Large intestine (tissue), 3 donors: ENCODE measurements around the gene SCLY. TPM values are rescaled to one million over a fixed set of nuclear protein-coding genes. Genes with fewer than 3 reads are reported as not detected.
"Not testable (repeated sequence)": the region's sequence is repeated elsewhere in the genome, so short reads cannot be mapped to it uniquely, and the experiment has no call there.

ENCODE experiments used
- DNase-seq, 2 donors: peaks; one replicate each; pipeline versions ENCODE4 v3.0.0 to v3.0.0-alpha.2; 2013
- H3K27ac ChIP-seq: one replicate; pipeline ENCODE4 v1.5.1; 2013; ENCODE audit warnings: low read length
- H3K27me3 ChIP-seq: 2 replicates; pipeline ENCODE4 v1.6.1; 2013; ENCODE audit warnings: low read length; ENCODE audit not compliant: control insufficient read depth, insufficient read depth
- H3K36me3 ChIP-seq: 2 replicates; pipeline ENCODE4 v1.6.1; 2013; ENCODE audit warnings: low read length; ENCODE audit not compliant: control insufficient read depth, insufficient read depth
- H3K4me1 ChIP-seq: one replicate; pipeline ENCODE4 v1.6.1; 2013; ENCODE audit warnings: low read length; ENCODE audit not compliant: control insufficient read depth, insufficient read depth
- H3K4me3 ChIP-seq: one replicate; pipeline ENCODE4 v1.5.1; 2013; ENCODE audit warnings: low read length
- H3K9me3 ChIP-seq: one replicate; pipeline ENCODE4 v1.6.1; 2013; ENCODE audit warnings: mild to moderate bottlenecking, low read depth, low read length, moderate library complexity; ENCODE audit not compliant: control insufficient read depth
- WGBS: methylation state at CpG from one replicate; pipeline ENCODE4 v1.1.5; 2013; ENCODE audit warnings: low lambda C conversion rate; ENCODE audit not compliant: insufficient coverage; 5-methylcytosine and 5-hydroxymethylcytosine counted together
- polyA plus RNA-seq: library from polyadenylated mRNA; unstranded; fragments of 120-200 nt; gene quantifications from one replicate; pipeline ENCODE4 v1.2.1, GENCODE V29; 2013

Gene SCLY
- polyA plus RNA-seq, 1 donor = 21.5 TPM

DNA sequence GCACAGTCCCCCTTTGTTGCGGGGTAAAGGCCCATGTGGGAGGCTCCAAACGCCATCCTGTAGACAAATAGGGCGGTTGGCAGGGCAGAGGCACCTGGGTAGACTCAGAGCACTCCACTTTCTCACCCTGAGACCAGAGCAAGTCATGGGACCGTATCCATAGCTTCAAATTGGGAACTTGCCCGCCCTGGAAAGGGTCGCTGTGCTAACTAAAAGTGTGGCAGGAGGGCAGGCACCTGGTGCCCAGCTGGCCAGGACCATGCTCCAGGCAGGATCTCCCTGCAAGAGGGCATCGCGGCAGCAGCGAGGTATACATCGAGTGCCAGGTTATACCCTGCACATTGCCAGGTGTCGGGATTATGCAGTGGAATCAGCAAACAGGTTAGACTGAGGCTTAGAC lies 20.8 kb upstream of the SCLY start:
- no peak for DNase-seq
- H3K36me3 ChIP-seq = peaks cover 63% of the 10 kb centered on the region
- no peak overlapping the region for H3K27ac ChIP-seq
- WGBS = 100% methylated on average over 1 of the region's 11 CpGs
- H3K4me1 ChIP-seq = no peaks in the 10 kb centered on the region
- no peak overlapping the region for H3K4me3 ChIP-seq
- H3K9me3 ChIP-seq = no peaks in the 10 kb centered on the region
- no peaks in the 10 kb centered on the region for H3K27me3 ChIP-seq

DNA sequence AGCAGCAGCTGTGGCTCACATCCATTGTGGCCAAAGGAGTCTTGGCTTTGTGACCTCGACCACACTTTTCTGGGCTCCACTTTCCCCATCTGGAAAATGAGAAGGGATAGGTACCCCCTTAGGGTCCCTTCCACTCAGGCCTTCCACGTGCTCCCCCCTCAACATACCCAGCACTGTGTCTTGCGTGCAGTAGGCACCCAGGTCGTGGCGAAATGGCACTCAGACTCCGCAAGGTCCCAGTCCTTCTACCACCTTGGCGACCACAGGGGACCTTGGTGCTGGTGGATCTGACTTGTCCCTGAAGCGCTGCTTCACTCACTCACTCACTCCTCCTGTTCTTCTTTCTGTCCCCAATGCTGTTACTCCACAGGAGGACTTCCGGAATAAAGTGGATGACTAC lies 19.9 kb upstream of the SCLY start:
- no peaks in the 10 kb centered on the region for H3K9me3 ChIP-seq
- no peak overlapping the region for H3K4me3 ChIP-seq
- WGBS = 100% methylated on average over 1 of the region's 9 CpGs
- H3K36me3 ChIP-seq = peaks cover 59% of the 10 kb centered on the region
- H3K27me3 ChIP-seq = no peaks in the 10 kb centered on the region
- DNase-seq = no peak
- no peak overlapping the region for H3K27ac ChIP-seq
- no peaks in the 10 kb centered on the region for H3K4me1 ChIP-seq

DNA sequence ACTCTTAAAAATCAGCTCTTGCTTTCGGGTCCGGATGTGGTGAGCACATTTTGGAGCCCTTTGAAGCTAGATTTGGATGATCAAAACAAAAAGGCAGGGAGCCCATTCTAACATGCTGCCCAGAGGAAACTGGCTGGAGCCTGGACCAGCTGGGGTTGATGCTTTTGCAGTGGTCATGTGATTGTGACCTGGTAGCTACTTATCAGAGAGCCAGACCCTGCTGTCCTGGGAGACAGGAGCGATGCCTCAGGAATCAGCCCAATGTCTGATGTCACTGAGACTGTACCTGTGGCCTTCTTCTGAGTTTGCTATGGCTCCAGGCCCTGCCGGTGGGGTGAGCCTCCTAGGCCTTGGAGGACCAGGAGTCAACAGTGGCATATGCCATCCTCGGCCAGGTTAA lies 18.7 kb upstream of the SCLY start:
- Histone ChIP-seq H3K36me3 (peaks cover 56% of the 10 kb centered on the region), H3K4me1 (no peaks in the 10 kb centered on the region), H3K27ac (no peak overlapping the region), H3K27me3 (no peaks in the 10 kb centered on the region), H3K4me3 (no peak overlapping the region), H3K9me3 (no peaks in the 10 kb centered on the region)
- WGBS = no CpG with 5 or more reads among the region's 5 CpGs
- no peak for DNase-seq

DNA sequence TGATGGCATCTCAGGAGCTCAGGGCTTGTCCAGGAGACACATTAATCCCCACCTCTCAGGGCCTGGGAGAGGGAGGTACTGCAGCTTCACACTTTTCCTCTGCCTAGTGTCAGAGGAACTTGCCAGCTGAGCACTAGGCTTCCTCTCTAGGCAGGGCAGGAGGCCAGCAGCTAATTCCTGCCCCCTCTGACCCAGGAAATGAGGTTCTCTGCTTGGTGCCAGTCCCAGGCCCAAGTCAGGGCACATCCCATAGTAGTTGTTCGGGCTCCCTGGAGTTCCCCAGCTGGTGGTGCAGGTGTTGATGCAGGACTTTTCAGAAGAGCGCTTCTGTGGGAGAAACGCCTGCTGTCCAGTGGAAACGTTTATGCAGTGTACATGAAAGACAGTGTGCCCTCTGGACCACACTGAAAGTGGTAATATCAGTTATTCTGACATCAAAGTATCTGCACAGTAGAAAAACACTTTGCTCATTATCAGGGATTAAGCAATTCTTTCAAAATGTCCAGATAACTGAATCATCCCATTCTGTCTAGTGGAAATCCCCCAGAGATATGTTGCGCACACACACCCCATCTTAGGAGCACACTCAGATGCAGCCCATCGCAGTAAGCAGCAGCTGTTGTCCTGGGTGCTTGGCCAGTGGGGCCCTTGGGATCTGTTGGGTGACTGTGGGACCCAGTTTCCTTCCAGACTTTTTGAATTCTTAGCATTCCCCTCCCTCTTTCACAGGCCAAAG lies 17.8 kb upstream of the SCLY start:
- Histone ChIP-seq H3K27me3 (no peaks in the 10 kb centered on the region), H3K27ac (no peak overlapping the region), H3K4me1 (no peaks in the 10 kb centered on the region), H3K4me3 (no peak overlapping the region), H3K36me3 (peaks cover 48% of the 10 kb centered on the region), H3K9me3 (peaks cover under 1% of the 10 kb centered on the region)
- no CpG with 5 or more reads among the region's 6 CpGs for WGBS
- no peak for DNase-seq

- no peak overlapping the region for H3K27ac ChIP-seq
- no peaks in the 10 kb centered on the region for H3K4me1 ChIP-seq
- WGBS = no CpG with 5 or more reads among the region's 6 CpGs
- peaks cover 5% of the 10 kb centered on the region for H3K9me3 ChIP-seq
- DNase-seq = no peak
- no peak overlapping the region for H3K4me3 ChIP-seq
- no peaks in the 10 kb centered on the region for H3K27me3 ChIP-seq
- peaks cover 41% of the 10 kb centered on the region for H3K36me3 ChIP-seq
Observed at GRCh38 chr2:238043851-238044250, 16.9 kb upstream of the SCLY start.

DNA sequence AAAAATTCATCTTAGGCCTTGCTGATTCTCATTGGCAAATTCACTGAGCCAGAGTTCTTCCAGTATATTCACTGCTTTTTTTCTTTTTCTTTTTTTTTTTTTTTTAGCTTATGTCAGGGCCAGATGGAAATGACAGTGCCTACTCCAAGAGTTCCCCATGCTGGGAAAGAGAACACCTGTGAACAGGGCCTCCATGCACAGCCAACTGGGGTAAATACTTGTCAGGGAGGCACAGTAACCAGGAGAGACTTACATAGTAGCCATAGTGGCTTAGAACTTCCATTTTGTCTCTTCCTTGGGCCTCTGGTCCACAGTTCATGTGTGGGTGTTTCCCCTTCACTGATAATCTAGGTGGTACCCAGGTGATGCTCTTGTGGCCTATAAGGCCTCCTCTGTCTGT lies 15.2 kb upstream of the SCLY start:
- Histone ChIP-seq H3K36me3 (peaks cover 26% of the 10 kb centered on the region), H3K27ac (no peak overlapping the region)
- DNase-seq = no peak

DNA sequence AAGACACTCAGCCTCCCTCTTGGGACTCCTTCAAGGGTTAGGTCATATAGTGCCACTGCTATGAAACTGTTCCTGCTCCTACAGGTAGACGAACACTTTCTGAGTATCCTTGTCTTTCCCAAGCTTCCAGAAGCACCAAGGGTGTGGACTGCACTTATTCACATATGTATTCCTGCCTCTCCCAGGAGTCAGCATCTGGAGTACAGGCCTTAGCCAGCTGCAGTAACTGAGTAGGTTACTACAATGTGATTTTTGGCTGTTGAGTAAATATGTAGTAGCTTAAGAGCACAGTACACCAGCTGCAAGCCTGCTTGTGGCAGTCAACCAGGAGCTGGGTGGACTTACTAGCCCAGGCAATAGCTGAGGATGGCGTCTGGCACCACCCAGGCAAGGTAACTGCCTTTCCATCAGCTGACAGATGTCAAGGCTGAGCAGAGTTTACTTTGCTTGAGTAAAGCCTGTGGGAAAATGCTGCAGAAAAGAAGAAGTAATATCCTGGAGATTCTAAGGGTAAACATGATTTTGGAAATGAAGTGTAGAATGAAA lies 14.0 kb upstream of the SCLY start:
- DNase-seq = peak in 1 of 2 donors; percentile 29
- Histone ChIP-seq H3K4me1 (no peaks in the 10 kb centered on the region), H3K36me3 (peaks cover 18% of the 10 kb centered on the region), H3K9me3 (peaks cover 5% of the 10 kb centered on the region), H3K27ac (no peak overlapping the region), H3K27me3 (no peaks in the 10 kb centered on the region), H3K4me3 (no peak overlapping the region)
- WGBS = no CpG with 5 or more reads among the region's 2 CpGs

More for the DNA sequence above, 15.2 kb upstream of the SCLY start:
- no peaks in the 10 kb centered on the region for H3K27me3 ChIP-seq
- no peak overlapping the region for H3K4me3 ChIP-seq
- H3K9me3 ChIP-seq = peaks cover 5% of the 10 kb centered on the region
- H3K4me1 ChIP-seq = no peaks in the 10 kb centered on the region

DNA sequence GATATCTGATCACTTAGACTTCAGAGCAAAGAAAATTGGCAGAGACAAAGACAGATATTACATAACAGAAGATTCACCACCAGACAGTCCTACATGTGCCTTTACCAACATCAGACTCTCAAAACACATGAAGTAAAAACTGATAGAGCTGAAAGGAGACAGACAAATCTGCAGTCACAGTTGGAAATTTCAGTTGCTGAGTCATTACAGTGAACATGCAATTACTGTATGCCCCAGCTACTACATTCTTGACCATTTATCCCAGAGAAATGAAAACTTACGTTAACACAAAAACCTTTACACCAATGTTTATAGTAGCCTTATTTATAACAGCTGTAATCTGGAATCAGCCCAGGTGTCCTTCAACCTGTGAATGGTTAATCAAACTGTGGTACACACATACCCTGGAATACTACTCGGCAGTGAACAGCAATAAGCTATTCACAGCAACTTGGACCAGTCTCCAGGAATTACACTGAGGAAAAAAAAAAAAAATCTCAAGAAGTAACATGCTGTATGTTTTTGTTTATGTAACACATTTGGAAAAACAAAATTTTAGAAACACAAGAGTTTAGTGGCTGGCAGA lies 7.5 kb upstream of the SCLY start:
- H3K36me3 ChIP-seq = no peaks in the 10 kb centered on the region
- no peaks in the 10 kb centered on the region for H3K4me1 ChIP-seq
- no peak overlapping the region for H3K27ac ChIP-seq
- WGBS = no CpG with 5 or more reads among the region's 2 CpGs
- H3K27me3 ChIP-seq = no peaks in the 10 kb centered on the region
- no peak overlapping the region for H3K4me3 ChIP-seq
- H3K9me3 ChIP-seq = peaks cover 2% of the 10 kb centered on the region
- DNase-seq = no peak

GRCh38 chr2:238055841-238056240 lies 5.0 kb upstream of the SCLY start:
- DNase-seq = no peak
- Histone ChIP-seq H3K4me3 (no peak overlapping the region), H3K9me3 (no peaks in the 10 kb centered on the region), H3K27me3 (no peaks in the 10 kb centered on the region), H3K27ac (no peak overlapping the region), H3K4me1 (peaks cover 3% of the 10 kb centered on the region), H3K36me3 (no peaks in the 10 kb centered on the region)
- 73% methylated on average over 1 of the region's 3 CpGs for WGBS

GRCh38 chr2:238057696-238058575 lies 2.9 kb upstream of the SCLY start:
- WGBS = no CpG with 5 or more reads among the region's 44 CpGs
- DNase-seq, H3K4me3 ChIP-seq: not testable (repeated sequence)

More at GRCh38 chr2:238057696-238058575, 2.9 kb upstream of the SCLY start:
- not testable (repeated sequence) for H3K27me3 ChIP-seq, H3K4me1 ChIP-seq, H3K9me3 ChIP-seq, H3K36me3 ChIP-seq, H3K27ac ChIP-seq
